ENCODE measurements around the gene PDIA5.

GRCh38 chr3:123105201-123106189, 38.7 kb downstream of the PDIA5 start:
- TF ChIP-seq CTCF (IDR thresholded peaks at IDR 0.05), result no peak
- no peak for TF ChIP-seq POLR2A (IDR thresholded peaks at IDR 0.05)
- TF ChIP-seq EP300 (IDR thresholded peaks at IDR 0.05), result no peak
